Measurements from ENCODE around the gene SNTA1. TPM values are rescaled to one million over a fixed set of nuclear protein-coding genes. Genes with fewer than 3 reads are reported as not detected.

SNTA1 gene
- total RNA-seq, 1 experiment from 2014 or later = 14.6 TPM

DNA sequence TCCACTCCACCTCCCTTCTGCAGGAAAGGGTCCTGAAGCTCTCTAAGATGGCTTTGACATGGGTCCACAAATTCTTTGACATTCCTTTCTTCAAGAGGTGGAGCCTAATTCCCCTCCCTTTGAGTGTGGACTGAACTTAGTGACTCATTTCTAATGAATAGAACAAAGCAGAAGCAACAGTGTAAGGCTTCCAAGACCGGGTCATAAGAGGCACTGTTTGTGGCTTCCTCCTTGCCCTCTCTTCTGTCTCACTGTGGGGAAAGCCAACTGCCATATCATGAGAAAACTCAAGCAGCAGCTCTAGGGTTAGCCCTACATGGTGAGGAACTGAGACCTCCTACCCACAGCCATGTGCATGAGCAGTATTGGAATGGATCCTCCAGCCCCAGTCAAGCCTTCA is 36.3 kb downstream of the SNTA1 start:
- Histone ChIP-seq H3K9me2 (ENCODE audit: insufficient read depth) (no peaks in the 10 kb centered on the region), H3K36me3 (ENCODE audit: control insufficient read depth in 1 of 2, insufficient read depth in 2 of 2, low read length in 2 of 2) (no peaks in the 10 kb centered on the region; a peak in 1 of 4 replicates), H3K79me2 (ENCODE audit: insufficient read depth, low read length) (no peaks in the 10 kb centered on the region), H3K4me3 (replicated peaks in 1 of 2; ENCODE audit: low read depth in 1 of 2, low read length in 2 of 2) (no peak overlapping the region), H3K27me3 (ENCODE audit: insufficient read depth, low read length) (no peaks in the 10 kb centered on the region), H3K9ac (ENCODE audit: low read length) (no peak overlapping the region), H3K27ac (ENCODE audit: low read depth, low read length) (no peak overlapping the region), H2AFZ (ENCODE audit: low read depth, low read length, poor library complexity, severe bottlenecking) (no peak overlapping the region), H4K20me1 (ENCODE audit: insufficient read depth) (no peaks in the 10 kb centered on the region), H3K9me3 (ENCODE audit: control insufficient read depth in 1 of 2, insufficient read depth in 1 of 2, low read depth in 1 of 2, low read length in 2 of 2) (no peaks in the 10 kb centered on the region), H3K4me2 (ENCODE audit: low read length) (no peak overlapping the region), H3K4me1 (ENCODE audit: control insufficient read depth in 1 of 2, insufficient read depth in 2 of 2, low read length in 2 of 2) (peaks cover 2 to 7% of the 10 kb centered on the region in 2 experiments; a peak in 2 of 4 replicates)
- ChIA-PET POLR2A (no interaction called here), RAD21 (ENCODE audit: low non-redundant PET in 1 of 2, low total read pairs in 2 of 2, uncharacterized antibody in 2 of 2, unreplicated experiment in 2 of 2) (no interaction called here), CTCF (no interaction called here)
- intact Hi-C loops (cut with micrococcal nuclease) = no loop called here
- TF ChIP-seq, protein P1, sequence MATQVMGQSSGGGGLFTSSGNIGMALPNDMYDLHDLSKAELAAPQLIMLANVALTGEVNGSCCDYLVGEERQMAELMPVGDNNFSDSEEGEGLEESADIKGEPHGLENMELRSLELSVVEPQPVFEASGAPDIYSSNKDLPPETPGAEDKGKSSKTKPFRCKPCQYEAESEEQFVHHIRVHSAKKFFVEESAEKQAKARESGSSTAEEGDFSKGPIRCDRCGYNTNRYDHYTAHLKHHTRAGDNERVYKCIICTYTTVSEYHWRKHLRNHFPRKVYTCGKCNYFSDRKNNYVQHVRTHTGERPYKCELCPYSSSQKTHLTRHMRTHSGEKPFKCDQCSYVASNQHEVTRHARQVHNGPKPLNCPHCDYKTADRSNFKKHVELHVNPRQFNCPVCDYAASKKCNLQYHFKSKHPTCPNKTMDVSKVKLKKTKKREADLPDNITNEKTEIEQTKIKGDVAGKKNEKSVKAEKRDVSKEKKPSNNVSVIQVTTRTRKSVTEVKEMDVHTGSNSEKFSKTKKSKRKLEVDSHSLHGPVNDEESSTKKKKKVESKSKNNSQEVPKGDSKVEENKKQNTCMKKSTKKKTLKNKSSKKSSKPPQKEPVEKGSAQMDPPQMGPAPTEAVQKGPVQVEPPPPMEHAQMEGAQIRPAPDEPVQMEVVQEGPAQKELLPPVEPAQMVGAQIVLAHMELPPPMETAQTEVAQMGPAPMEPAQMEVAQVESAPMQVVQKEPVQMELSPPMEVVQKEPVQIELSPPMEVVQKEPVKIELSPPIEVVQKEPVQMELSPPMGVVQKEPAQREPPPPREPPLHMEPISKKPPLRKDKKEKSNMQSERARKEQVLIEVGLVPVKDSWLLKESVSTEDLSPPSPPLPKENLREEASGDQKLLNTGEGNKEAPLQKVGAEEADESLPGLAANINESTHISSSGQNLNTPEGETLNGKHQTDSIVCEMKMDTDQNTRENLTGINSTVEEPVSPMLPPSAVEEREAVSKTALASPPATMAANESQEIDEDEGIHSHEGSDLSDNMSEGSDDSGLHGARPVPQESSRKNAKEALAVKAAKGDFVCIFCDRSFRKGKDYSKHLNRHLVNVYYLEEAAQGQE (IDR thresholded peaks at IDR 0.05; ENCODE audit: low read depth) = no peak
- no peak for TF ChIP-seq EZH2phosphoT487 (IDR thresholded peaks at IDR 0.05; ENCODE audit: borderline replicate concordance)
- TF ChIP-seq JUND (IDR thresholded peaks at IDR 0.05) = no peak
- TF ChIP-seq SRF (IDR thresholded peaks at IDR 0.05; ENCODE audit: low read depth) = no peak
- no peak for TF ChIP-seq POLR2AphosphoS5 (IDR thresholded peaks at IDR 0.05; ENCODE audit: low read depth, low read length)
- TF ChIP-seq SIN3A (IDR thresholded peaks at IDR 0.05; ENCODE audit: low read depth) = no peak
- no peak for TF ChIP-seq ELF1 (IDR thresholded peaks at IDR 0.05; ENCODE audit: borderline replicate concordance, low read depth)
- no peak for TF ChIP-seq CBX3 (IDR thresholded peaks at IDR 0.05; ENCODE audit: low read depth)
- TF ChIP-seq, protein P2, sequence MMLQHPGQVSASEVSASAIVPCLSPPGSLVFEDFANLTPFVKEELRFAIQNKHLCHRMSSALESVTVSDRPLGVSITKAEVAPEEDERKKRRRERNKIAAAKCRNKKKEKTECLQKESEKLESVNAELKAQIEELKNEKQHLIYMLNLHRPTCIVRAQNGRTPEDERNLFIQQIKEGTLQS (IDR thresholded peaks at IDR 0.05) = no peak
- TF ChIP-seq RAD21 (IDR thresholded peaks at IDR 0.05; ENCODE audit: low read depth) = no peak
- TF ChIP-seq POLR2A (IDR thresholded peaks at IDR 0.05; ENCODE audit: borderline replicate concordance, extremely low read depth, insufficient read depth, insufficient read length) = no peak
- no peak for TF ChIP-seq SP1 (IDR thresholded peaks at IDR 0.05; ENCODE audit: low read depth)
- TF ChIP-seq, protein P3, sequence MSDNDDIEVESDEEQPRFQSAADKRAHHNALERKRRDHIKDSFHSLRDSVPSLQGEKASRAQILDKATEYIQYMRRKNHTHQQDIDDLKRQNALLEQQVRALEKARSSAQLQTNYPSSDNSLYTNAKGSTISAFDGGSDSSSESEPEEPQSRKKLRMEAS (IDR thresholded peaks at IDR 0.05) = no peak
- TF ChIP-seq FOSL1 (IDR thresholded peaks at IDR 0.05; ENCODE audit: low read depth) = no peak
- DNase-seq (ENCODE audit: low read depth, low spot score) (no peak), ATAC-seq (no peak)
- no TSS peak for BruUV-seq (replicated peaks)

Measured in HCT116 (cell line).